ENCODE results near the gene HTR7. TPM values are rescaled to one million over a fixed set of nuclear protein-coding genes. Genes with fewer than 3 reads are reported as not detected.
A peak's percentile ranks its signal among the peaks of the same experiment; 100 is the strongest.
"Not testable (repeated sequence)": the region's sequence is repeated elsewhere in the genome, so short reads cannot be mapped to it uniquely, and the experiment has no call there.

The HTR7 gene
- total and polyA plus RNA-seq, 2 of the 8 experiments (the other 6 are each of a cell fraction or from before 2014, with no cell fraction given), result 22.9 to 24.6 TPM

GRCh38 chr10:90880059-90880719 lies 22.4 kb upstream of the HTR7 start:
- not testable (repeated sequence) for H3K27ac ChIP-seq (ENCODE audit: low read depth, low read length); H3K18ac ChIP-seq (ENCODE audit: extremely low read depth, low read length); H4K91ac ChIP-seq (replicated peaks; ENCODE audit: insufficient read length, low read length); DNase-seq (ENCODE audit: low read depth in 1 of 2, low spot score in 2 of 2); H3K79me2 ChIP-seq (ENCODE audit: control insufficient read depth in 1 of 2, insufficient read depth in 2 of 2, low read length in 2 of 2); H3K14ac ChIP-seq (ENCODE audit: insufficient read length); H3K79me1 ChIP-seq (ENCODE audit: low read depth, low read length); H3K56ac ChIP-seq (replicated peaks; ENCODE audit: insufficient read length, low read depth, low read length); H2BK12ac ChIP-seq (ENCODE audit: low read depth, low read length); H3K4ac ChIP-seq (replicated peaks; ENCODE audit: insufficient read length, low read depth, low read length); H2BK20ac ChIP-seq (ENCODE audit: low read length); H2AFZ ChIP-seq (ENCODE audit: low read length); H2BK15ac ChIP-seq (ENCODE audit: low read length); H2BK120ac ChIP-seq (replicated peaks; ENCODE audit: low read depth, low read length); H3K9me3 ChIP-seq (ENCODE audit: insufficient read depth in 2 of 2, low read depth in 1 of 2, low read length in 1 of 2); H3K9ac ChIP-seq (replicated peaks in 1 of 4; ENCODE audit: extremely low read depth in 1 of 4, low read depth in 3 of 4, low read length in 3 of 4); H3K4me1 ChIP-seq (replicated peaks in 1 of 4; ENCODE audit: control insufficient read depth in 3 of 4, insufficient read depth in 4 of 4, low read length in 3 of 4); H3K23me2 ChIP-seq (ENCODE audit: low read depth, low read length); H4K5ac ChIP-seq (ENCODE audit: insufficient read length, low read depth, low read length); H4K8ac ChIP-seq (ENCODE audit: extremely low read depth, insufficient read depth, low read length); H3K23ac ChIP-seq (ENCODE audit: insufficient read length); H3K4me3 ChIP-seq (ENCODE audit: extremely low read depth in 1 of 4, insufficient read depth in 2 of 4, low read depth in 3 of 4, low read length in 4 of 4); H3K27me3 ChIP-seq (replicated peaks in 1 of 4; ENCODE audit: control insufficient read depth in 3 of 4, extremely low read depth in 1 of 4, insufficient read depth in 3 of 4, low read length in 3 of 4); FAIRE-seq; H3K4me2 ChIP-seq (ENCODE audit: insufficient read depth in 1 of 2, low read depth in 2 of 2, low read length in 2 of 2); H4K20me1 ChIP-seq (replicated peaks in 1 of 2; ENCODE audit: control insufficient read depth in 1 of 2, insufficient read depth in 2 of 2, low read length in 2 of 2); H2AK5ac ChIP-seq (ENCODE audit: low read depth, low read length); H2BK5ac ChIP-seq (ENCODE audit: low read depth, low read length)
- H3K36me3 ChIP-seq (ENCODE audit: control insufficient read depth in 2 of 4, insufficient read depth in 4 of 4, low read length in 3 of 4), result peaks cover 2 to 51% (median 21%) of the 10 kb centered on the region in 4 experiments; a peak in 7 of 8 replicates
- ChIA-PET POLR2A (ENCODE audit: partially characterized antibody) (interaction anchor here (0.7 to 1.0 kb wide), 2 partner anchors 8 to 239 kb away, joined by 3 to 4 read pairs; partner anchors contain the start of gene RPP30), CTCF (ENCODE audit: partially characterized antibody) (interaction anchor here (0.6 to 4.0 kb wide), 29 partner anchors 9 to 1083 kb away, joined by 3 to 20 read pairs (median 4); no protein-coding TSS in a partner anchor)
- peak in 1 of 3 experiments; percentile 34; a peak in 2 of 4 replicates for TF ChIP-seq CTCF (IDR thresholded peaks at IDR 0.05; ENCODE audit: control extremely low read depth in 1 of 3, insufficient read depth in 1 of 3, low read depth in 1 of 3, low read length in 3 of 3)
- peak in 1 of 2 experiments; percentile 48; a peak in 3 of 4 replicates for TF ChIP-seq RAD21 (IDR thresholded peaks at IDR 0.05 in 1 of 2, conservative IDR thresholded peaks at IDR 0.05 in 1 of 2; ENCODE audit: low read depth in 2 of 2, low read length in 2 of 2)
- WGBS, 2 experiments (ENCODE audit: extremely low coverage in 1 of 2, insufficient coverage in 1 of 2, insufficient read length in 1 of 2, insufficient replicate concordance in 2 of 2, low coverage in 1 of 2, low lambda C conversion rate in 2 of 2, missing lambda C conversion rate in 1 of 2), result 92% methylated on average over 8 of the region's 8 CpGs; no CpG with 5 or more reads in 1 of the 2 experiments
